HepG2 (cell line): ENCODE results near the gene KMT2A. TPM values are rescaled to one million over a fixed set of nuclear protein-coding genes. Genes with fewer than 3 reads are reported as not detected.

Source experiments
- AHDC1 ChIP-seq: sonication (generic); formaldehyde crosslinking; IDR thresholded peaks from 2 replicates; pipeline ENCODE4 v1.5.1; 2020; ENCODE audit warnings: mild to moderate bottlenecking, missing genetic modification reagents, borderline replicate concordance
- ONECUT2 ChIP-seq: sonication (generic); formaldehyde crosslinking; IDR thresholded peaks from 2 replicates; pipeline ENCODE4 v1.4.0; 2020; ENCODE audit warnings: missing genetic modification reagents
- PRDM10 ChIP-seq: sonication (generic); formaldehyde crosslinking; IDR thresholded peaks from 2 replicates; pipeline ENCODE4 v1.4.0; 2020; ENCODE audit warnings: low read depth, missing genetic modification reagents
- ZFP82 ChIP-seq: sonication (generic); formaldehyde crosslinking; IDR thresholded peaks from 2 replicates; pipeline ENCODE4 v1.5.1; 2020; ENCODE audit warnings: mild to moderate bottlenecking, missing genetic modification reagents, borderline replicate concordance
- ZNF335 ChIP-seq: sonication (generic); formaldehyde crosslinking; IDR thresholded peaks from 2 replicates; pipeline ENCODE4 v1.4.0; 2020; ENCODE audit warnings: missing genetic modification reagents
- ZNF772 ChIP-seq: sonication (generic); formaldehyde crosslinking; IDR thresholded peaks from 2 replicates; pipeline ENCODE4 v1.5.0; 2020; ENCODE audit warnings: mild to moderate bottlenecking, missing genetic modification reagents
- ZNF883 ChIP-seq: sonication (generic); formaldehyde crosslinking; IDR thresholded peaks from 2 replicates; pipeline ENCODE4 v1.5.1; 2020; ENCODE audit warnings: mild to moderate bottlenecking, missing genetic modification reagents; ENCODE audit errors: not compliant biosample characterization
- polyA plus RNA-seq, 8 experiments: library from polyadenylated mRNA; depleted of rRNA in 3 of 8; stranded (reverse) in 7 of 8; unstranded in 1 of 8; fragments of >200 nt; fragmentation: Illumina TruSeq in 4 of 8; extraction: Trizol in 4 of 8; gene quantifications; 2 replicates each; pipeline versions ENCODE4 v1.2.1 to v1.2.3, GENCODE V29; 2011 to 2016; ENCODE audit warnings: low read depth in 4 of 8, missing spikeins in 1 of 8, mixed read lengths in 1 of 8; ENCODE audit not compliant: insufficient read depth in 1 of 8
- total RNA-seq, 5 experiments: library from RNA; depleted of rRNA; stranded (reverse); fragments of >200 nt; fragmentation: Illumina TruSeq; extraction: Trizol; gene quantifications; 2 replicates each; pipeline ENCODE4 v1.2.3, GENCODE V29; 2016; ENCODE audit warnings: low read depth in 1 of 5

The KMT2A gene
- total and polyA plus RNA-seq, 2 of the 13 experiments (the other 11 are each of a cell fraction or from before 2014, with no cell fraction given) = 12.4 to 20.0 TPM

GRCh38 chr11:118438314-118438931 is 2.1 kb downstream of the KMT2A start (continued):
- TF ChIP-seq AHDC1 (CRISPR knock-in tag) (no peak), ZFP82 (CRISPR knock-in tag) (no peak), ZNF772 (CRISPR knock-in tag) (peak; percentile 26; the same call in 1 of the 2 replicates), ZNF883 (CRISPR knock-in tag) (no peak), PRDM10 (CRISPR knock-in tag) (no peak), ZNF335 (CRISPR knock-in tag) (no peak), ONECUT2 (CRISPR knock-in tag) (no peak)
